Osteoblast (primary cell): Measurements from ENCODE around the gene ZNF574. TPM values are rescaled to one million over a fixed set of nuclear protein-coding genes. Genes with fewer than 3 reads are reported as not detected.
A peak's percentile ranks its signal among the peaks of the same experiment; 100 is the strongest.

Experiments used
- DNase-seq: peaks from one replicate; pipeline ENCODE4 v3.0.0; 2011; ENCODE audit warnings: low spot score, mixed read lengths; ENCODE audit not compliant: insufficient read length; ENCODE audit errors: missing footprints
- H2AFZ ChIP-seq: 2 replicates; pipeline ENCODE4 v1.6.0; 2011; ENCODE audit warnings: mild to moderate bottlenecking, low read length
- H3K27ac ChIP-seq: 2 replicates; pipeline ENCODE4 v1.5.1; 2011; ENCODE audit warnings: mild to moderate bottlenecking, low read depth, low read length, moderate library complexity
- H3K27me3 ChIP-seq: 2 replicates; pipeline ENCODE4 v1.6.0; 2012; ENCODE audit warnings: mild to moderate bottlenecking, control low read depth, inconsistent platforms, low read length, moderate library complexity; ENCODE audit not compliant: insufficient read depth
- H3K36me3 ChIP-seq: 2 replicates; pipeline ENCODE4 v1.5.1; 2011; ENCODE audit warnings: mild to moderate bottlenecking, low read length, control low read depth, moderate library complexity; ENCODE audit not compliant: insufficient read depth
- H3K4me1 ChIP-seq: 2 replicates; pipeline ENCODE4 v1.5.1; 2011; ENCODE audit warnings: mild to moderate bottlenecking, low read length, control low read depth, moderate library complexity; ENCODE audit not compliant: insufficient read depth
- H3K4me2 ChIP-seq: 2 replicates; pipeline ENCODE4 v1.6.0; 2011; ENCODE audit warnings: mild to moderate bottlenecking, low read length; ENCODE audit not compliant: insufficient read depth
- H3K4me3 ChIP-seq: fragments of 200-600 bp; sonication (generic); 3 replicates; pipeline ENCODE4 v1.5.1; 2012; ENCODE audit warnings: mild to moderate bottlenecking, low read length, inconsistent platforms; ENCODE audit not compliant: insufficient read depth
- H3K79me2 ChIP-seq: 2 replicates; pipeline ENCODE4 v1.6.0; 2012; ENCODE audit warnings: mild to moderate bottlenecking, low read length, control low read depth, inconsistent platforms; ENCODE audit not compliant: insufficient read depth
- H3K9me3 ChIP-seq: 2 replicates; pipeline ENCODE4 v1.5.1; 2011; ENCODE audit warnings: low read depth, low read length, control low read depth
- H4K20me1 ChIP-seq: 2 replicates; pipeline ENCODE4 v1.6.0; 2012; ENCODE audit warnings: mild to moderate bottlenecking, low read length, control low read depth; ENCODE audit not compliant: insufficient read depth
- CTCF ChIP-seq: IDR thresholded peaks from 2 replicates; pipeline ENCODE4 v1.5.1; 2011; ENCODE audit warnings: mild to moderate bottlenecking, low read depth, low read length, moderate library complexity; ENCODE audit errors: extremely low read depth
- total RNA-seq: library from RNA; depleted of rRNA; stranded (reverse); fragments of >200 nt; gene quantifications from 2 replicates; pipeline ENCODE4 v1.2.3, GENCODE V29; 2012

Gene ZNF574
- total RNA-seq, 1 donor: 13.8 TPM

GRCh38 chr19:42060117-42060516 lies 15.8 kb upstream of the ZNF574 start:
- Histone ChIP-seq H3K9me3 (no peaks in the 10 kb centered on the region), H3K4me3 (no peak overlapping the region), H3K4me1 (no peaks in the 10 kb centered on the region), H4K20me1 (no peaks in the 10 kb centered on the region), H3K27me3 (peaks cover 13% of the 10 kb centered on the region), H2AFZ (no peak overlapping the region), H3K4me2 (no peak overlapping the region), H3K36me3 (no peaks in the 10 kb centered on the region), H3K79me2 (no peaks in the 10 kb centered on the region), H3K27ac (no peak overlapping the region)
- peak; percentile 58 for DNase-seq
- TF ChIP-seq CTCF: no peak

- H3K36me3 ChIP-seq: no peaks in the 10 kb centered on the region
Observed at GRCh38 chr19:42062381-42062780, 13.6 kb upstream of the ZNF574 start.

GRCh38 chr19:42064432-42064831 lies 11.5 kb upstream of the ZNF574 start:
- Histone ChIP-seq H3K36me3 (no peaks in the 10 kb centered on the region), H3K9me3 (no peaks in the 10 kb centered on the region), H3K4me1 (no peaks in the 10 kb centered on the region), H3K27me3 (peaks cover 46% of the 10 kb centered on the region), H3K79me2 (no peaks in the 10 kb centered on the region), H4K20me1 (no peaks in the 10 kb centered on the region), H3K4me2 (no peak overlapping the region), H3K4me3 (no peak overlapping the region), H3K27ac (no peak overlapping the region), H2AFZ (no peak overlapping the region)
- no peak for TF ChIP-seq CTCF
- DNase-seq: peak; percentile 13

More at GRCh38 chr19:42062381-42062780, 13.6 kb upstream of the ZNF574 start:
- H2AFZ ChIP-seq: no peak overlapping the region
- H3K27me3 ChIP-seq: peaks cover 30% of the 10 kb centered on the region
- H3K4me2 ChIP-seq: no peak overlapping the region
- no peaks in the 10 kb centered on the region for H3K79me2 ChIP-seq
- H3K9me3 ChIP-seq: no peaks in the 10 kb centered on the region
- H3K4me3 ChIP-seq: no peak overlapping the region
- no peak overlapping the region for H3K27ac ChIP-seq
- peak; percentile 57 for DNase-seq
- H3K4me1 ChIP-seq: no peaks in the 10 kb centered on the region
- no peaks in the 10 kb centered on the region for H4K20me1 ChIP-seq
- TF ChIP-seq CTCF: no peak

GRCh38 chr19:42065051-42065450 lies 10.9 kb upstream of the ZNF574 start:
- Histone ChIP-seq H3K4me3 (no peak overlapping the region), H3K4me2 (no peak overlapping the region), H4K20me1 (no peaks in the 10 kb centered on the region), H3K4me1 (no peaks in the 10 kb centered on the region), H3K36me3 (no peaks in the 10 kb centered on the region), H3K79me2 (no peaks in the 10 kb centered on the region), H3K27me3 (peaks cover 49% of the 10 kb centered on the region), H2AFZ (no peak overlapping the region), H3K9me3 (no peaks in the 10 kb centered on the region), H3K27ac (no peak overlapping the region)
- DNase-seq: no peak
- TF ChIP-seq CTCF: no peak
